HG02938 (cell line): ENCODE measurements around the gene MS4A1.
"Not testable (repeated sequence)": the region's sequence is repeated elsewhere in the genome, so short reads cannot be mapped to it uniquely, and the experiment has no call there.

ENCODE experiments used
- ATAC-seq: cut with Tn5 transposase; IDR thresholded peaks from one replicate; pipeline ENCODE4 v1.9.1; 2021; ENCODE audit warnings: mild to moderate bottlenecking, moderate library complexity; ENCODE audit not compliant: unreplicated experiment

The MS4A1 gene

DNA sequence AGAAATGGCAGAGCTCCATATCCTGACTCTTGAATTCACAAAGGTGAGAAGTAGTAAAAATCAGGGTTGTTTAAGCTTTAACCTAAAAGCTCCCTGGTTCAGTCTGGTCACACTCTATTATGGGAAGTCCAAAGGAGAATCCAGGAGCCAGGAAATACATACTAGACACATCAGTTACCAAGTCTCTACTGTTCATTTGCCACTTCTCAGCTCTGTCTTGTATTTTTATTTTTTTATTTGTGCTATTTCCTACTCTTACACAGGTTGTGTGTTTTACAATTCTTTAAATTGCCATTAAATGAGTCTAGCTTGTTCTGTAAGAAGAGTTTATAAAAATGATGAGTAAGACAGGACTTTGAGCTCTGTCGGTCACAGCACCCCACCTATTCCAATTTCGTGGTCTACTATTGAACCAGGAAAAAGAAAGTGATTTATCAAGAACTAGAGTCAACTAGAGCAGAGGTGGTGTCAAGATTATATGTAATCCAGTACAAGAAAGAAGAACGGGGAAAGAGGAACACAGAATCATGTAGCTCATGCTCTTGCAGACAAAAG lies 46.7 kb downstream of the MS4A1 start:
- ATAC-seq: peak; percentile 43

DNA sequence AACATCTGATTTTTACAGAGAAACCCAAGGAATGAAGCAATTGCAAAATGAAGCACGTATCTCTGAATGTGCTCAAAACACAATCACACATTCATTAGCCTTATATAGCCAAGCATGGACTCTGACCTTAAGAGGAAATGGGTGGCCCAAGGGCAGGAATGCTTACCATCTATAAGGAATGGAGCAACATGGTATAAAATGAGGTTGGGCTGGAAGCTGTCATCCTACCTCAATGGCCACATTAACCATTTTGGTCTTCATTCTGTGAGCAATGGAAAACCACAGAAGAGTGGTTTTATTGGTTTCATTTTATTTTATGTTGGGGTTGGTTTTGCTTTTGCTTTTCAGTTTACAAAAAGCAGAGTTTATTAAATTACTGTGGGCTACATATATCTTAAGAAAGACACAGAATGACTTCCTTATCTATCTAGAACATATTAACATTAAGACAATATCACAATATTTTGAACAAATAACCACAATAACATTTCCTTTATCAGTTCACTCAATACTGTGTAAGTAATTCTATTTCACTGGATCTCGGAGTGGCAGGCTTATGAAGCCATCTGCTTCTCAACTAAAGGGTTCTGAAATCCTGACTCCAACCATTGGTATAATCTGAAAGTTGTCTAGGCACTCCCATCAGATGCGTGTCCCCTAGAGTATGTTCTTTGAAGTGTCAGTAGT lies 48.7 kb downstream of the MS4A1 start:
- no peak for ATAC-seq

DNA sequence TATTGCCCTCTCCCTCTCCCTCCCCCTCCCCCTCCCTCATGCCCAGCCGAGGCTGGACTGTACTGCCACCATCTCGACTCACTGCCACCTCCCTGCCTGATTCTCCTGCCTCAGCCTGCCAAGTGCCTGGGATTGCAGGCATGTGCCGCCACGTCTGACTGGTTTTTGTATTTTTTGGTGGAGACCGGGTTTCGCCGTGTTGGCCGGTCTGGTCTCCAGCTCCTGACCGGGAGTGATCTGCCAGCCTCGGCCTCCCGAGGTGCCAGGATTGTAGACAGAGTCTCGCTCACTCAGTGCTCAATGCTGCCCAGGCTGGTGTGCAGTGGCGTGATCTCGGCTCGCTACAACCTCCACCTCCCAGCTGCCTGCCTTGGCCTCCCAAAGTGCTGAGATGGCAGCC lies 54.0 kb downstream of the MS4A1 start:
- ATAC-seq: not testable (repeated sequence)

DNA sequence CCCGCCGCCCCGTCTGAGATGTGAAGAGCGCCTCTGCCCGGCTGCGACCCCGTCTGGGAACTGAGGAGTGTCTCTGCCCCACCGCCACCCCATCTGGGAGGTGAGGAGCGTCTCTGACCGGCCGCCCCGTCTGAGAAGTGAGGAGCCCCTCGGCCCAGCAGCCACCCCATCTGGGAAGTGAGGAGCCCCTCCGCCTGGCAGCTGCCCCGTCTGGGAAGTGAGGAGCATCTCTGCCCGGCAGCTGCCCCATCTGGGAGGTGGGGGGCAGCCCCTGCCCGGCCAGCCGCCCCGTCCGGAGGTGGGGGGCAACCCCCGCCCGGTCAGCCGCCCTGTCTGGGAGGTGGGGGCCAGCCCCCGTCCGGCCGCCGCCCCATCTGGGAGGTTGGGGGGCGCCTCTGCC lies 54.6 kb downstream of the MS4A1 start:
- not testable (repeated sequence) for ATAC-seq

DNA sequence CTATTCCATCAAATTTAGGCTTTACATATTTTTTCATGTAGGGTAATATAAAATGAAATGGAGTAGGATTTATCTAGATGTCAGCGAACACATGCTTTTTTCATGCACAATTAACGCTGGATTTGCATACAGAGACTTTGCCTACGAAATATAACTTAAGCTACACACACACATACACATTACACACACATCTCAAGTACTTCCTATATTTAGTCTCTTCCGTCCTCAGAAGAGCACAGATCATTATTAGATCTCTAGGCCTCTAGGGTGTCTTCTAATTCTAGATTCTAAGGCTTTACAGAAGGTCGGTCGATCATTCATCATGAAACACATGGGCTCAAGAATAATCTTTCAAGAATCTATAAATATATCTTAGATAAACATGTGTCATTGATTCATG lies 55.7 kb downstream of the MS4A1 start:
- ATAC-seq: no peak

DNA sequence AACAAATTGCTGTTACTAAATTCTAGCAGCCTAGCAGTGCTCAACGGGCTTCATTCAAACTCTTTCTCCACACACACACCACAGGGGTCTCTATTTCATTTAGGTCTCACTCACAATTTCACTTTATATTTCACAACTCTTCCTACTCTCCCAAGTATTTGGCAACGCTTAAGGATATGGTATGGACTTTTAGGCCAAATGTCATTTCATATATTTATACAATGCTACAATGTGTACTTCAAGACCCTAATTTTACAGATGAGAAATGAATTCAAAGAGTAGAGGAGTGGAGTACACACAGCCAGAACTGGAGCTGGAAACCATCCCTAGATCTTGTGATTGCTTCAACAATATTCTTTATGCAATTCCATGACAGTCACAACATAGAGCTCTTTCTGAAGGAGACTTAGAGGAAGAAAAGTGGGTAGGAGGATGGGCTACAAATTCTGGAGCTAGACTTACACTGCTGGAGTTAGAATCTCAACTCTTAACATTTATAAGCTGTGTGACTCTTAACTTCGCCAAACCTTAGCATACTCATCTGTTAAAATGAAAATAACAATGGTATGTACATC lies 57.1 kb downstream of the MS4A1 start:
- no peak for ATAC-seq

DNA sequence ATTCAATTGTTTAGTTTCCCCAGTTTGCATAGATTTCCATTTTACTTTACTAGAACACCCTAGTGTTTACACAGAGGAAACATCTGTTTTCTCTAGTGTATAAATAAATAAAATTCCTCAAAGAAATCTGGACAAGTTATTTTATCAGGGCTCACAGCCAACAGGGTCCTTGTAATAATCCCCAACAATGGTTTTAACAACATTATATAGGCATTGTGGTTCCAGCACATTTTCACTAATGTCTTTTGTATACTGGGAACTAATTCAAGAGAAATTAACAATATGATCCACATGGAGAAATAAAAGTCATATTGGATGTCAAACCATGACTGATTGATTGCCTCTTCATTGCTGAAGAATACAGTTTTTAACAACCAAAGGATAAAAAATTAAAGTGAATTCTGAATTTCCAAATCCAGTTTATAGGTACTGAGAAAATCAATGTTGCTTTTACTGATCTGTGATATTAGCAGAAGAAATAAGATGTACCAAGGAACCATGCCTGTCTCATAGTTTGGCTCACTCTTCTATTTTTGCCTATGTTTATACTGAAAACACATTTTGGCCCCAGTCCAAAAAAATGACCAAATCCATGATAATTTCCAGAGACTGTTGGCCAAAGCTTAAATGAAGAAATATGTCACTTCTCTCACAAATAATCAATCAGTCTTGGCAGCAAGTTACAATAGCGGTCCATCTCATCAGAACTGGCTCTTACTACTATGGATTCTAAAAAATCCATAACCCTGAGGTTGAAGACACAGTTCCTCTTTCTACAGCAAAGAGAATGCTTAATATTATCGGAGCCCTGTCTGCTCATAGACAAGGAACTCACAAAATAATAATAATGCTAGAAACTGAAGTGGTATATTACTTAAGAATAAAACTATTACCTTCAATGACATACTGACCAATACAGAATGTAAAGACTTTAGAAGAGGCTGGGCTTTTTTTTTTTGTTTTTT lies 58.1 kb downstream of the MS4A1 start:
- no peak for ATAC-seq

DNA sequence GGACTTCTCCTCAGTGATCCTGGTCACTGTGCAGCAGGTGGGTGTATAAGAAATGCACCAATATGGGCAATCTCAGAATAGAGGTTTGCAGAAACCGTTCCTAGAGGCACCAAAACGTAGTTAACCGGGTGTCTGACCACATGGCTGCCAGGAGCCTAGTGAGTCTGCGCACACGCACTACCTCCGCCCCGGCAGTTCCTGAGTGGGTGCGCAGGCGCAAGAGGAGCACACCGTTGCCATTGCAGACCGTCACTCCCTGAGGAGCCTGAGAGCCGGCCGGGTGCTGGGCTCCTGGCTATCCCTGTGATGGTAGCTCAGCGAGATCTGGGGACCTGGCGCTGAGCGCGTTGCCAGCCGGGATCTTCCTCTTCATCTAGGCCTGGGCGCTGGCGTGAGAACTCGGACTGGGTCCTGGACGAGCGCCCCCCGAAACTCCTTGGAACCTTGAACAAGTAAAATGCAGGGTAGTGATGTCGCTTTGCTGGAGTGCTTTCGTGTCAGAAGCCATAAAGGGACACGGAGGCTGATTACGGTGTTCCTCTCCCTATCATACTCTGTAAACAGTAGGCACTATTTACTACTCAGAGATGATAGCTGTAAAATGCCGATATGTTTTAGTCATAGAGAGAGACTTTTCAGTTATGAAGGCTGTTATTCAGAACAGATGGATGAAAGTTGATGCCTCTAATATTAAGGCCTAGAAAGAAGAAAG lies 59.7 kb downstream of the MS4A1 start, which contains the start of gene MS4A13:
TSS of gene MS4A13 (plus strand) at position 249 of the 712 bp plus-strand sequence. CDS start 2,692 bp downstream, outside the sequence.
- no peak for ATAC-seq
